ENCODE measurements around the gene ZFR.

DNA sequence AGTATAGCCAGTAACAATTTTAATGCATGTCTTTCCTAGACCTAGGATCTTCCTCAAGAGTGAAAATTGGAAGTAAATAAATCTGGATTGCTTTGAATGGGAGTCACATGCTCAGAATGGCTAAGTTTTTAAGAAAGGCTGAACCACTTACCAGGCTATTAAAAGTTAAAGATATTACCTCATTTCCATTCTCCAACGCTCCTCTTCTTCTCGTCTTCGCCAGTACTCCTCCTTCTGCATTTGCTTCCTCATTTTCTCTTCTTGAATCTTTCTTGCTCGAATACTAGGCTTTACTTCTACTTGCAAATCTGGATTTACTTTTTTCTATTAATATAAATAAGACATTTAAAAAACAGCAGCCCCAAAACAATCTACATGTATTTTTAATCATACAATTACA, 49.6 kb downstream of the ZFR start:
- no peak for TF ChIP-seq POLR2AphosphoS5 (IDR thresholded peaks at IDR 0.05)
- TF ChIP-seq, protein P1, sequence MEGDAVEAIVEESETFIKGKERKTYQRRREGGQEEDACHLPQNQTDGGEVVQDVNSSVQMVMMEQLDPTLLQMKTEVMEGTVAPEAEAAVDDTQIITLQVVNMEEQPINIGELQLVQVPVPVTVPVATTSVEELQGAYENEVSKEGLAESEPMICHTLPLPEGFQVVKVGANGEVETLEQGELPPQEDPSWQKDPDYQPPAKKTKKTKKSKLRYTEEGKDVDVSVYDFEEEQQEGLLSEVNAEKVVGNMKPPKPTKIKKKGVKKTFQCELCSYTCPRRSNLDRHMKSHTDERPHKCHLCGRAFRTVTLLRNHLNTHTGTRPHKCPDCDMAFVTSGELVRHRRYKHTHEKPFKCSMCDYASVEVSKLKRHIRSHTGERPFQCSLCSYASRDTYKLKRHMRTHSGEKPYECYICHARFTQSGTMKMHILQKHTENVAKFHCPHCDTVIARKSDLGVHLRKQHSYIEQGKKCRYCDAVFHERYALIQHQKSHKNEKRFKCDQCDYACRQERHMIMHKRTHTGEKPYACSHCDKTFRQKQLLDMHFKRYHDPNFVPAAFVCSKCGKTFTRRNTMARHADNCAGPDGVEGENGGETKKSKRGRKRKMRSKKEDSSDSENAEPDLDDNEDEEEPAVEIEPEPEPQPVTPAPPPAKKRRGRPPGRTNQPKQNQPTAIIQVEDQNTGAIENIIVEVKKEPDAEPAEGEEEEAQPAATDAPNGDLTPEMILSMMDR (IDR thresholded peaks at IDR 0.05): no peak
